Ureter (tissue), 1 donor: ENCODE measurements around the gene FAM193B. TPM values are rescaled to one million over a fixed set of nuclear protein-coding genes. Genes with fewer than 3 reads are reported as not detected.

Experiments used
- DNase-seq: peaks from one replicate; pipeline ENCODE4 v3.0.0-alpha.2; 2020; ENCODE audit warnings: low spot score
- total RNA-seq: library from RNA; stranded (reverse); gene quantifications from one replicate; pipeline ENCODE4 v1.2.4, GENCODE V29; 2023
- donor health status: DM: yes; HTN: yes; CAD: no.

FAM193B gene
- total RNA-seq, 1 donor from 2014 or later = 76.0 TPM

DNA sequence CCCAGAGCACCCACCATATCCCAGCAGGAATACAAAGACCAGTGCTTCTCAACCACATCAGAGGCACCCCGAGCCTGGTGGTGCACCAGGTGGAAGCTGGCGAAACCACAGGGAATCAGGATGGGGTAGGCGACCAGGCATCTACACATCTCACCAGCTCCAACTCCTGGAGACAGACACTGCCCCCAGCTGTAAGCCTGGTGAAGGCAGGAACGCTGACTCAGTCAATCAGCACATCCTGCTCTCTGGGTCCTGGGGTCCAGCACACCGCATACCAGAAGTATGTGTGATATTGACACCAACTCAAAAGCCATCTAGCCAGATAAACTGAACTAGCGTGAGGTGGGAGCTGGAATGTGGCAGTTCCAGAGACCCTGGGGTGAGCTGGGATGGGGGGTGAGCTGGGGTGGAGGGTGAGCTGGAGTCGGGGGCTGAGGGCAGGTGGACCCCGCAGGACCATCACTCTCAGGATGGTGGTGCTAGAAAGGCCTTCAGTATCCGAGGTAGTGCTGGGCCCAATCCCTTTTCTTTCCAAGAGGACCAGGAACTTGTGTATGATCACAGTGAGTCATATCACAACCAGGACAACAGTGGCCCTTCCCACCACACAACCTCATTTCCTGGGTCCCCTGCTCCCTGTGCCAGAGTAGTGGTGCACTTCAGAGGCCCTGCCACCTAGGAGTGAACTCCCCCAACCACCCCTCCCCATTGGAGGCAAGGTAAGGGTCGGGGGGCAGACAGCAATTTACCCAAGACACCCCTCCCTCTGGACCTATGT lies 83.4 kb downstream of the FAM193B start:
- DNase-seq = no peak

Other genes with a start within 250 kb of the FAM193B start
- gene MXD3, start 242.7 kb downstream of the FAM193B start, total RNA-seq = 7.8 TPM
- gene LMAN2, start 202.9 kb downstream of the FAM193B start, total RNA-seq = 129 TPM
- gene RGS14, start 196.6 kb downstream of the FAM193B start, total RNA-seq = 17.3 TPM
- not detected for gene SLC34A1, start 170.1 kb downstream of the FAM193B start, total RNA-seq
- gene PFN3, start 153.9 kb downstream of the FAM193B start, total RNA-seq = not detected
- gene F12, start 145.0 kb downstream of the FAM193B start, total RNA-seq = 1.3 TPM
- gene GRK6, start 127.9 kb downstream of the FAM193B start, total RNA-seq = 30.8 TPM
- gene PRR7, start 107.7 kb downstream of the FAM193B start, total RNA-seq = 2.6 TPM
- 41.5 TPM for gene DBN1, start 80.9 kb downstream of the FAM193B start, total RNA-seq
- 218 TPM for gene PDLIM7, start 57.0 kb downstream of the FAM193B start, total RNA-seq
- 7.9 TPM for gene DOK3, start 44.7 kb downstream of the FAM193B start, total RNA-seq
- 89.1 TPM for gene DDX41, start 37.6 kb downstream of the FAM193B start, total RNA-seq
- 137 TPM for gene TMED9, start 37.6 kb upstream of the FAM193B start, total RNA-seq
- 45.7 TPM for gene B4GALT7, start 45.6 kb upstream of the FAM193B start, total RNA-seq
- gene FAM153A, start 228.3 kb upstream of the FAM193B start, total RNA-seq = 35.5 TPM